ENCODE data around the gene IFT74.

IFT74 gene

GRCh38 chr9:26955921-26956859 is at the start of gene IFT74:
Gene IFT74, plus strand, starts transcription at chr9:26956412. Its CDS starts 5,556 bp downstream, at chr9:26961968.
- DNase-seq (ENCODE audit: low read depth, low spot score): peak; percentile 90

- no peak for DNase-seq (ENCODE audit: low read depth, low spot score)
Observed at GRCh38 chr9:26913138-26913668, 43.0 kb upstream of the IFT74 start.

GRCh38 chr9:26919698-26920097 is 36.5 kb upstream of the IFT74 start:
- no peak for DNase-seq (ENCODE audit: low read depth, low spot score)

- DNase-seq (ENCODE audit: low read depth, low spot score): no peak
Observed at GRCh38 chr9:26925609-26926008, 30.6 kb upstream of the IFT74 start.

GRCh38 chr9:26928902-26929495 is 27.2 kb upstream of the IFT74 start:
- no peak for DNase-seq (ENCODE audit: low read depth, low spot score)

GRCh38 chr9:26935847-26936246 is 20.4 kb upstream of the IFT74 start:
- no peak for DNase-seq (ENCODE audit: low read depth, low spot score)

- DNase-seq (ENCODE audit: low read depth, low spot score): no peak
Observed at GRCh38 chr9:26937816-26938371, 18.3 kb upstream of the IFT74 start.

- no peak for DNase-seq (ENCODE audit: low read depth, low spot score)
Observed at GRCh38 chr9:26939955-26940711, 16.1 kb upstream of the IFT74 start.

- DNase-seq (ENCODE audit: low read depth, low spot score): no peak
Observed at GRCh38 chr9:26940779-26941178, 15.4 kb upstream of the IFT74 start.

- DNase-seq (ENCODE audit: low read depth, low spot score): no peak
Observed at GRCh38 chr9:26945591-26945990, 10.6 kb upstream of the IFT74 start.

GRCh38 chr9:26946753-26947727 is 9.2 kb upstream of the IFT74 start, which contains the start of gene PLAA:
Gene PLAA, minus strand, starts transcription at chr9:26947242. Its CDS starts 197 bp downstream, at chr9:26947045.
- DNase-seq (ENCODE audit: low read depth, low spot score): peak; percentile 78

- DNase-seq (ENCODE audit: low read depth, low spot score): no peak
Observed at GRCh38 chr9:26947736-26948135, 8.5 kb upstream of the IFT74 start.

- DNase-seq (ENCODE audit: low read depth, low spot score): no peak
Observed at GRCh38 chr9:26949637-26950069, 6.6 kb upstream of the IFT74 start.

GRCh38 chr9:26950521-26950920 is 5.7 kb upstream of the IFT74 start:
- DNase-seq (ENCODE audit: low read depth, low spot score): no peak

GRCh38 chr9:26951794-26952193 is 4.4 kb upstream of the IFT74 start:
- DNase-seq (ENCODE audit: low read depth, low spot score): no peak

- no peak for DNase-seq (ENCODE audit: low read depth, low spot score)
Observed at GRCh38 chr9:26954050-26954508, 2.1 kb upstream of the IFT74 start.

- DNase-seq (ENCODE audit: low read depth, low spot score): no peak
Observed at GRCh38 chr9:26955222-26955903, 849 bp upstream of the IFT74 start.

- no peak for DNase-seq (ENCODE audit: low read depth, low spot score)
Observed at GRCh38 chr9:26956860-26957233, 635 bp downstream of the IFT74 start.

GRCh38 chr9:26971721-26972120 is 15.5 kb downstream of the IFT74 start:
- no peak for DNase-seq (ENCODE audit: low read depth, low spot score)

GRCh38 chr9:26973989-26974388 is 17.8 kb downstream of the IFT74 start:
- no peak for DNase-seq (ENCODE audit: low read depth, low spot score)
